Renal cortical epithelial cell (primary cell): ENCODE measurements around the gene AFF1. TPM values are rescaled to one million over a fixed set of nuclear protein-coding genes. Genes with fewer than 3 reads are reported as not detected.
A peak's percentile ranks its signal among the peaks of the same experiment; 100 is the strongest.
"Not testable (repeated sequence)": the region's sequence is repeated elsewhere in the genome, so short reads cannot be mapped to it uniquely, and the experiment has no call there.

Experiments
- DNase-seq: peaks from one replicate; pipeline ENCODE4 v3.0.0-alpha.2; 2011; ENCODE audit warnings: low read depth
- total RNA-seq: library from RNA; depleted of rRNA; stranded (reverse); fragments of >200 nt; gene quantifications from 2 replicates; pipeline ENCODE4 v1.2.3, GENCODE V29; 2014

Gene AFF1
- total RNA-seq, 1 donor from 2014 or later: 134 TPM

DNA sequence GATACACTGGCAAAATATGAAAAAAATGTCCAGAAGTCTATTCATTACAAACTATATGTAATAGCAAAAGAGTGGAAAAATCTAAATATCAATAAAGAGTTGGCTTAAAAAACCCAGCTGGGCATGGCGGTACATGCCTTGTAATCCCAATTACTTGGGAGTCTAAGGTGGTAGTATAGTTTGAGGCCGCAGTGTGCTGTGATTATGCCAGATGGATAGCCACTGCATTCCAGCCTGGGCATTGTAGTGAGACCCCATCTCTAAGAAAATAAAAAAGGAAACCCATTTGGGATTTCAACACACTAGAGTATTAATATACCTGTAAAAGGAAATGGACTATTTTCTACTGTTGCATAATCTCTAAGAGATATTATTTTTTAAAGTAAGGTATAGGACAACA, 45.4 kb downstream of the AFF1 start:
- no peak for DNase-seq

- no peak for DNase-seq
Observed at GRCh38 chr4:86981789-86982188, 47.0 kb downstream of the AFF1 start.

DNA sequence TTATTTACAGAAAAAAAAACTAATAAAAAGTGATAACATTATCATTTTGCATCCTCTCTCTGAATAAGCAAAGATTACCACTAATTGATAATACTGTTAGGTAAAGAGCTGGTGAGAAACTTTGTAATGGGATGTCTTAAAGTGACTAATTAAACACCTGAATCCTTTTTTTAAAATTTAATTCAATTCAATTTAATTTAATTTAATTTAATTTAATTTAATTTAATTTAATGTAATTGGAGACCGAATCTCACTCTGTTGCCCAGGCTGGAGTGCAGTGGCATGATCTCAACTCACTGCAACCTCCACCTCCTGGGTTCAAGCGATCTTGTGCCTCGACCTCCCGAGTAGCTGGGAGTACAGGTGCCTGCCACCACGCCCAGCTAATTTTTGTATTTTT, 51.0 kb downstream of the AFF1 start:
- DNase-seq: not testable (repeated sequence)

GRCh38 chr4:86989658-86990057, 54.8 kb downstream of the AFF1 start:
- DNase-seq: not testable (repeated sequence)

- DNase-seq: no peak
Observed at GRCh38 chr4:86990510-86990909, 55.7 kb downstream of the AFF1 start.

- no peak for DNase-seq
Observed at GRCh38 chr4:86991994-86992393, 57.2 kb downstream of the AFF1 start.

DNA sequence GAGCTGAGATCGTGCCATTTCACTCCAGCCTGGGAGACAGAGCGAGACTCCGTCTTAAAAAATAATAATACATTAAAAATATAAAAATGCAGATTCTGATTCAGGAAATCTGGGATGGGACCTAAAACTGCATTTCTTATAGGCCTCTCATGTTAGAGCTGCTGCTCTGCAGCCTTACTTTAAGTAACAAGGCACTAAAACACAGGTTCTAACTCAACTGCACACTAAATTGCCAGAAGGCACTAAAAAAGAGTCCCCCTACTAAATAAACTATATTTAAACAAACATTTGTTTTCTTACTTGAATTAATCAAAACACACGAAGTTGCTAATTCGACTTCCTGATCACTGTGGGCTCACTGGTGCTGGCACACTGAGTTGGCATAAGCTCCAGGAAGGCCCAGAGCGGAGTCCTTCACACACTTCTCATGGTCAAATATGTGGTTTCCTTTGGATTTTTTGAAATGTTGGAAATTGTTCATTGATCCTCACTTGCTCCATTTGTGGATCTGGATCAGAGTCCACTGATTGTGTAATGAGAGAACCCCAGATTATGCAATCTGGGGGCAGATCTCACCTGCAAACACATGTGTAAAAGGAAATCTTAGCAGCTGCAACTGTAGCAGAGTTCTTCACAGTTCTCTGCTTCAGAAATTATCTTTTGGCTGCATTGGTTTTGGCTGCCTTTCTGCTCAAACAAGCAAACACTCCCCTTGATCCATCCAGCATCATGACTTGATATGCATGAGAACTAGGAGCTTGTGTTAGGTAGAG, 59.3 kb downstream of the AFF1 start:
- no peak for DNase-seq

- DNase-seq: no peak
Observed at GRCh38 chr4:86994686-86995085, 59.9 kb downstream of the AFF1 start.

- not testable (repeated sequence) for DNase-seq
Observed at GRCh38 chr4:86996510-86996909, 61.7 kb downstream of the AFF1 start.

GRCh38 chr4:86999136-86999643, 64.4 kb downstream of the AFF1 start:
- DNase-seq: no peak

GRCh38 chr4:87002682-87003043, 67.9 kb downstream of the AFF1 start:
- DNase-seq: no peak

DNA sequence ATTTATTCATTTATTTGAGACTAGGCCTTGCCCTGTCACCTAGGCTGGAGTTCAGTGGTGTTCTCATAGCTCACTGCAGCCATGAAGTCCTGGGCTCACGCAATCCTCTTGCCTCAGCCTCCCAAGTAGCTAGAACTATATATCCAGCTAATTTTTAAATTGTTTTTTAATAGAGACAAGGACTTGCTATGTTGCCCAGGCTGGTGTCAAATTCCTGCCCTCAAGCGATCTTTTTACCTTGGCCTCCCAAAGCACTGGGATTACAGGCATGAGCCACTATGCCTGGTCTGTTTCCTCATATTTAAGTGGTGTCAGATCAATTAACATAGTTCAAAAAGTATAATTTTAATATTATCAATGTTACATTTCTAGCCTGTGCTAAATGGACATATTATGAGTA, 68.5 kb downstream of the AFF1 start:
- no peak for DNase-seq

GRCh38 chr4:87005369-87005689, 70.5 kb downstream of the AFF1 start:
- DNase-seq: no peak

GRCh38 chr4:87005690-87006425, 71.0 kb downstream of the AFF1 start:
- peak; percentile 58 for DNase-seq

DNA sequence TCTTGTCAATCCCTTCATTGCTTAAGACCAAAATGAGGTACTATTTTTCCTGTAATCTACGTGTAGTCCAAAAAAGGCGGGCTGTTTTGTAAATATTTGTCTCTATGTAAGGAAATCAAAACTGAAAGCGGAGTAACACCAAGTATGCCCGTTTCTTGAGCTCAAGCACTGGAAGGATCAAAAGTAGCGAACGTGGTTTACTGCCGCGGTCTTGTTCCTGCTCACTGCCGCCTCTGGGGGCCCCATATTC, 71.5 kb downstream of the AFF1 start:
- no peak for DNase-seq

- DNase-seq: peak; percentile 76
Observed at GRCh38 chr4:87006676-87007527, 72.1 kb downstream of the AFF1 start.

- no peak for DNase-seq
Observed at GRCh38 chr4:87007528-87008446, 73.0 kb downstream of the AFF1 start.

GRCh38 chr4:87009095-87009648, 74.4 kb downstream of the AFF1 start:
- DNase-seq: no peak

DNA sequence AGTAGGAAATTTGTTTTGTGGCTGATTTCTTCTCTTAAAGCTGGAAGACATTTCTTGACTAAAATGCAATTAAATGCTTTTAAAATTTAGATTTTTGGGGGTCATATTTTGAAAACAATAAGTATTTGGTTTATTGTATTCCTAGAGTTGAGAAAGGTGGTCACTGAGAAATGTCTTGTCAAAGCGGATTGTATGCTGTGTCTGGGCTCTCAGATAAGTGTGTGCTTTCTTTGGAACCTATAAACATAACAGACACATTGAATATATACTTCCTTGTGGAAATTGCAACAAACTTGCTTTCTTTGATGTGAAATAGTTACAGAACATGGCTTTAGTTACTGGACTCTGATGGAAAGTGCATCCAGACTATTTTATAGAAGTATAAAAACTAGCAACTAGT, 75.4 kb downstream of the AFF1 start:
- DNase-seq: no peak

GRCh38 chr4:87011340-87012034, 76.7 kb downstream of the AFF1 start:
- DNase-seq: peak; percentile 98
